ENCODE measurements around the gene SPOP.

SPOP gene

DNA sequence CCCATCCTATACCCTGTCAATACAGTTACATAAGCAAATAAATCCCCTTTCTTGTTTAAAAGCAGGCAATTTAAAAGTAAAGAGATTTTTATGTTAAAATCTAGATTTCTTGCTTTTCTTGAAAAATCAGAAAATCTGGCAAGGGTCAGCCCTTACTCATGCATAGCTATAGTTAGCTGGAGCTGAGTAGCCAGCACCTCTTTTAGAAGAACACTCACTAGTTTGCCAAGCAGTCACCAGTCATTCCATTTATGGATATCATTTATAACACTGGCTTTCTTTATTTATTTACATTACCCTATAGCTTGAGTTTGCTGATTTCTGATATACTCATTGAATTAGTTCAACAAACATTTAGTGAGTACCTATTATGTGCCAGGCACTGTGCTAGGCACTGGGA lies 56.5 kb downstream of the SPOP start:
- TF ChIP-seq CTCF (IDR thresholded peaks at IDR 0.05; ENCODE audit: low read depth, low read length, missing control alignments), result no peak
- H3K4me3 ChIP-seq (replicated peaks; ENCODE audit: low read depth, low read length), result no peak overlapping the region

DNA sequence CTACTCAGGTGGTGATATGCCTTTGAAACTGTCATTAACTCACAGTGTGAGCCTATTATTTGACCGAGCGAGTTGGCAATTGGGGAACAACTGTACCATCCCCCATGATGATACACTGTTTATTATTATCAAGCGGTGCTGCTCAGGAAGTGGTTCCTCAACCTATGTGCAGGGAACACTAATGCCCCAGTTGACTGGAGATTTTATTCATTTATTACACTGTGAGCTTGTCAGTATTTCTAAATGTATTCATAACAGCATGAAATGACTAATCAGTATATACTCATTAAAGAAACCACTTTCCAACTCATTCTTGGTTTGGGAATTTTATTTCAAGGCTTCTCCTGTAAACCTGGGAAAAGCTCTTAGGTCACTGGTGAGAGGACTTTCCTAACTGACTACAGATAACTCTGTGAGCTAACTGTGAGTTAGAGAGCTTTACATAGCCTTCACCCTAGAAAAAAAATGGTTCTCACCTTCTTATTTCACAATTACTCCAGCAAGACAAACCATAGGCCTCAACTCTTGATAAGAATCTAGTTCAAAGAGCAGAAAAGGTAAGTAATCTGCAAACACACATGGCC lies 59.8 kb downstream of the SPOP start:
- no peak for TF ChIP-seq CTCF (IDR thresholded peaks at IDR 0.05; ENCODE audit: low read depth, low read length, missing control alignments)
- H3K4me3 ChIP-seq (replicated peaks; ENCODE audit: low read depth, low read length), result no peak overlapping the region
- DNase-seq (ENCODE audit: extremely low read depth, low read depth), result no peak

More for the DNA sequence above, 56.5 kb downstream of the SPOP start:
- DNase-seq (ENCODE audit: extremely low read depth, low read depth), result no peak

DNA sequence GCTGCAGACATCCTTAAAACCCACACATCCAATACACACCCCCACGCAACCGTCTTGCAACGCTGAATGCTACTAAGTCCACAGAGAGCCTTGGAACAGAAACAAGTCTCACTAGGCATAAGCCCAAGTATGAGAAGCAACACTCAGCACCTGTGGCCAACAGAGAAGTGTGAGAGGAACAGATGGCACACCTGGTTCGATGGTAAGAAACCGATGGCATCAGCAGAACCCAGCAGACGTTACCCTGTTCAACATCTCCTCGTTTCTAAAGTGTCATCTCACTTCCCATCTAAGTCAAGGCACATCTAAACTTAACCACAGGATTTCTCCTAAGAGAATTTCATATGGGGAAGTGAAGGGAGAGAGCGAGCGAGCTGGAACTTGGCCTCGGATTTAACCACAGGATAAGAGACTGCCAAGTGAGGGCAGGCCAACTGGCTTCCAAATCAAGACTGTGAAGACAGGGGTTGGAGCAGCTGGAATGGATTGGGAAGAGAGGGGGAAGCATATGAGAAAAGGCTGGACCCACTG lies 61.2 kb downstream of the SPOP start:
- no peak overlapping the region for H3K4me3 ChIP-seq (replicated peaks; ENCODE audit: low read depth, low read length)
- no peak for DNase-seq (ENCODE audit: extremely low read depth, low read depth)
- no peak for TF ChIP-seq CTCF (IDR thresholded peaks at IDR 0.05; ENCODE audit: low read depth, low read length, missing control alignments)

DNA sequence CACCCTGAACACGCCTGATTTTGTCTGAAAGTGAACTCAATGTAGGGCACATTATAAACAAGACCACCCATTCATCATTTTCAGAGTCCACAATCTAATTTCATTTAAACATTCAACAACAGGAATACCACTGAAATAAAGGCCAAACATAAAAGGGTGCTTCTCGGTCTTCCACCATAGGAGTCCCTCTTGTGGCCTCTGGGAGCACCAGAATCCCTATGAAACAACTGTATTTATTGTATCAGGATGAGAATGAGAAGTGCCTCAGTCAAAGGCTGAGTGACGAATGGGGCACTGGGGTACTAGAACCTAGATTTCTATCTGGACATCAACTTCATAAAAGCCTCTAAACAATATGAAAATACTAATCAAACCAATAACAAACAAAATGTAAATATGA lies 61.8 kb downstream of the SPOP start:
- TF ChIP-seq CTCF (IDR thresholded peaks at IDR 0.05; ENCODE audit: low read depth, low read length, missing control alignments), result no peak
- DNase-seq (ENCODE audit: extremely low read depth, low read depth), result no peak
- no peak overlapping the region for H3K4me3 ChIP-seq (replicated peaks; ENCODE audit: low read depth, low read length)

DNA sequence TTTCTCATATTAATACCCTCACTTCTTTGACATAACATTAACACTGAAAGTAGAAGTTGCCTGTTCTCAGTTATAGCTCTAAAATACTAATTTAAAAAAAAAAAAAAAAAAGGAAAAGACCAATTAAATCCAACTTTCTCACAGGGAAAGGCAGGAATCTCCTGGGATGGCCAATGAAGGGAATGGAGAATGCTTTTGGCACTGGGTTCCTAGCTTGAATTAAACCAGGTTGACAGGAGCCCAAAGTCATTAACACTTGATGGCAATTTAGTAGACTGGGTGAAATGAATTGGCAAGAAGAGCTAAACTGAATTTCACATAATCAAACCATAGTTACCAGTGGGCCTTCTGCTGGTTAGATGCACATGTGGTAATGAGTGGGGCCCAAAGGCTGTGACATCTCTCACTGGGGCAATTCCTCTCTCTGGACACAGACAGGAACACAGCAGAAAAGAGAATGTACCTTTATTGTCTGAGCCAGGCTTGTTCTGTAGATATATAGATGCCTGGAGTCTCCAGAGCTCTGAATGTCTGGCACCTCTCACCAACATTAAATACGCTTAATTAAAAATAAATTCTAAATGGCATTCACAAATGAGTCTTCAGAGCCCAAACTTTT lies 64.6 kb downstream of the SPOP start:
- no peak overlapping the region for H3K4me3 ChIP-seq (replicated peaks; ENCODE audit: low read depth, low read length)
- no peak for DNase-seq (ENCODE audit: extremely low read depth, low read depth)
- no peak for TF ChIP-seq CTCF (IDR thresholded peaks at IDR 0.05; ENCODE audit: low read depth, low read length, missing control alignments)

GRCh38 chr17:49612726-49613125 lies 65.2 kb downstream of the SPOP start:
- DNase-seq (ENCODE audit: extremely low read depth, low read depth), result no peak
- TF ChIP-seq CTCF (IDR thresholded peaks at IDR 0.05; ENCODE audit: low read depth, low read length, missing control alignments), result no peak
- H3K4me3 ChIP-seq (replicated peaks; ENCODE audit: low read depth, low read length), result no peak overlapping the region
